ENCODE results near the gene CCL23.
A peak's percentile ranks its signal among the peaks of the same experiment; 100 is the strongest.

Gene CCL23

GRCh38 chr17:35984140-35984539 lies 33.6 kb downstream of the CCL23 start:
- H3K79me2 ChIP-seq (ENCODE audit: control insufficient read depth, insufficient read depth, low read length, poor library complexity): no peaks in the 10 kb centered on the region
- H3K4me1 ChIP-seq (ENCODE audit: control insufficient read depth in 1 of 2, insufficient read depth in 2 of 2, low read length in 2 of 2): no peaks in the 10 kb centered on the region
- H3K27me3 ChIP-seq (ENCODE audit: insufficient read depth, low read length): no peaks in the 10 kb centered on the region
- no peak overlapping the region for H4K91ac ChIP-seq (ENCODE audit: low read depth, low read length)
- no peak overlapping the region for H4K12ac ChIP-seq (ENCODE audit: low read depth, low read length)
- H3K36me3 ChIP-seq (ENCODE audit: control insufficient read depth in 1 of 2, insufficient read depth in 2 of 2, low read length in 2 of 2): no peaks in the 10 kb centered on the region
- H3K9ac ChIP-seq (ENCODE audit: low read length): no peak overlapping the region
- no CpG with 5 or more reads among the region's 6 CpGs for WGBS (ENCODE audit: extremely low coverage, insufficient coverage, insufficient read length)
- no peak overlapping the region for H2BK5ac ChIP-seq (ENCODE audit: low read depth, low read length, poor library complexity)
- no peak overlapping the region for H3K4me2 ChIP-seq (ENCODE audit: low read length)
- H3K9me3 ChIP-seq (ENCODE audit: insufficient read depth, low read depth, low read length): peaks cover 2% of the 10 kb centered on the region
- H3K23ac ChIP-seq (ENCODE audit: low read length): no peak overlapping the region
- H4K8ac ChIP-seq (ENCODE audit: low read depth, low read length): no peak overlapping the region
- no peak overlapping the region for H2BK12ac ChIP-seq (ENCODE audit: low read length)
- H3K4me3 ChIP-seq (ENCODE audit: low read depth, low read length): no peak overlapping the region
- H2AK5ac ChIP-seq (ENCODE audit: low read length): no peak overlapping the region
- DNase-seq: no peak
- no peak overlapping the region for H2AFZ ChIP-seq (ENCODE audit: insufficient read depth, low read length, poor library complexity)
- no peak overlapping the region for H3K14ac ChIP-seq (ENCODE audit: low read length)
- H3K4ac ChIP-seq (ENCODE audit: low read depth, low read length): no peak overlapping the region
- no peak overlapping the region for H3K27ac ChIP-seq (ENCODE audit: low read depth, low read length)
- no peak overlapping the region for H3K18ac ChIP-seq (ENCODE audit: low read length)
- no peak overlapping the region for H2BK120ac ChIP-seq (ENCODE audit: insufficient read depth, low read length, poor library complexity)
- no peaks in the 10 kb centered on the region for H3K79me1 ChIP-seq (ENCODE audit: low read length)

- Histone ChIP-seq H3K18ac (ENCODE audit: low read length) (no peak overlapping the region), H3K4ac (ENCODE audit: low read depth, low read length) (no peak overlapping the region), H2AK5ac (ENCODE audit: low read length) (no peak overlapping the region), H4K91ac (ENCODE audit: low read depth, low read length) (no peak overlapping the region), H3K4me1 (ENCODE audit: control insufficient read depth in 1 of 2, insufficient read depth in 2 of 2, low read length in 2 of 2) (no peaks in the 10 kb centered on the region), H2BK120ac (ENCODE audit: insufficient read depth, low read length, poor library complexity) (no peak overlapping the region), H3K27me3 (ENCODE audit: insufficient read depth, low read length) (no peaks in the 10 kb centered on the region), H3K4me3 (ENCODE audit: low read depth, low read length) (no peak overlapping the region), H3K23ac (ENCODE audit: low read length) (no peak overlapping the region), H3K14ac (ENCODE audit: low read length) (no peak overlapping the region), H3K4me2 (ENCODE audit: low read length) (no peak overlapping the region), H2BK5ac (ENCODE audit: low read depth, low read length, poor library complexity) (no peak overlapping the region), H3K79me2 (ENCODE audit: control insufficient read depth, insufficient read depth, low read length, poor library complexity) (no peaks in the 10 kb centered on the region), H2BK12ac (ENCODE audit: low read length) (no peak overlapping the region), H4K12ac (ENCODE audit: low read depth, low read length) (no peak overlapping the region), H3K27ac (ENCODE audit: low read depth, low read length) (no peak overlapping the region), H2AFZ (ENCODE audit: insufficient read depth, low read length, poor library complexity) (no peak overlapping the region), H3K79me1 (ENCODE audit: low read length) (no peaks in the 10 kb centered on the region), H3K9ac (ENCODE audit: low read length) (no peak overlapping the region), H3K9me3 (ENCODE audit: insufficient read depth, low read depth, low read length) (peaks cover 2% of the 10 kb centered on the region), H3K36me3 (ENCODE audit: control insufficient read depth in 1 of 2, insufficient read depth in 2 of 2, low read length in 2 of 2) (no peaks in the 10 kb centered on the region), H4K8ac (ENCODE audit: low read depth, low read length) (no peak overlapping the region)
- no peak for DNase-seq
- no CpG with 5 or more reads among the region's 3 CpGs for WGBS (ENCODE audit: extremely low coverage, insufficient coverage, insufficient read length)
Observed at GRCh38 chr17:35982409-35983191, 35.2 kb downstream of the CCL23 start.

- no peak overlapping the region for H3K4me3 ChIP-seq (ENCODE audit: low read depth, low read length)
- H2BK120ac ChIP-seq (ENCODE audit: insufficient read depth, low read length, poor library complexity): no peak overlapping the region
- H3K23ac ChIP-seq (ENCODE audit: low read length): no peak overlapping the region
- H3K9me3 ChIP-seq (ENCODE audit: insufficient read depth, low read depth, low read length): peaks cover 2% of the 10 kb centered on the region
- H3K4ac ChIP-seq (ENCODE audit: low read depth, low read length): no peak overlapping the region
- no peak overlapping the region for H3K27ac ChIP-seq (ENCODE audit: low read depth, low read length)
- no peak overlapping the region for H4K12ac ChIP-seq (ENCODE audit: low read depth, low read length)
- no peak overlapping the region for H4K91ac ChIP-seq (ENCODE audit: low read depth, low read length)
- H3K9ac ChIP-seq (ENCODE audit: low read length): no peak overlapping the region
- DNase-seq: no peak
- no peak overlapping the region for H3K18ac ChIP-seq (ENCODE audit: low read length)
- H2AK5ac ChIP-seq (ENCODE audit: low read length): no peak overlapping the region
- no peaks in the 10 kb centered on the region for H3K27me3 ChIP-seq (ENCODE audit: insufficient read depth, low read length)
- no peak overlapping the region for H3K4me2 ChIP-seq (ENCODE audit: low read length)
- H3K36me3 ChIP-seq (ENCODE audit: control insufficient read depth in 1 of 2, insufficient read depth in 2 of 2, low read length in 2 of 2): no peaks in the 10 kb centered on the region
- no peak overlapping the region for H4K8ac ChIP-seq (ENCODE audit: low read depth, low read length)
- H2AFZ ChIP-seq (ENCODE audit: insufficient read depth, low read length, poor library complexity): no peak overlapping the region
- H3K79me2 ChIP-seq (ENCODE audit: control insufficient read depth, insufficient read depth, low read length, poor library complexity): no peaks in the 10 kb centered on the region
- no peaks in the 10 kb centered on the region for H3K79me1 ChIP-seq (ENCODE audit: low read length)
- WGBS (ENCODE audit: extremely low coverage, insufficient coverage, insufficient read length): no CpG with 5 or more reads among the region's 4 CpGs
- no peak overlapping the region for H2BK5ac ChIP-seq (ENCODE audit: low read depth, low read length, poor library complexity)
- no peak overlapping the region for H3K14ac ChIP-seq (ENCODE audit: low read length)
- no peak overlapping the region for H2BK12ac ChIP-seq (ENCODE audit: low read length)
- H3K4me1 ChIP-seq (ENCODE audit: control insufficient read depth in 1 of 2, insufficient read depth in 2 of 2, low read length in 2 of 2): no peaks in the 10 kb centered on the region
Observed at GRCh38 chr17:35981908-35982330, 35.9 kb downstream of the CCL23 start.

- Histone ChIP-seq H4K91ac (ENCODE audit: low read depth, low read length) (no peak within 1 kb of the TSS), H3K14ac (ENCODE audit: low read length) (no peak within 1 kb of the TSS), H3K4me2 (ENCODE audit: low read length) (no peak within 1 kb of the TSS), H3K79me1 (ENCODE audit: low read length) (no peaks in the 10 kb centered on the region), H2AFZ (ENCODE audit: insufficient read depth, low read length, poor library complexity) (no peak within 1 kb of the TSS), H2BK120ac (ENCODE audit: insufficient read depth, low read length, poor library complexity) (no peak within 1 kb of the TSS), H3K27me3 (ENCODE audit: insufficient read depth, low read length) (no peaks in the 10 kb centered on the region), H3K4ac (ENCODE audit: low read depth, low read length) (no peak within 1 kb of the TSS), H3K79me2 (ENCODE audit: control insufficient read depth, insufficient read depth, low read length, poor library complexity) (no peaks in the 10 kb centered on the region), H3K23ac (ENCODE audit: low read length) (no peak within 1 kb of the TSS), H2BK5ac (ENCODE audit: low read depth, low read length, poor library complexity) (no peak within 1 kb of the TSS), H4K12ac (ENCODE audit: low read depth, low read length) (no peak within 1 kb of the TSS), H3K18ac (ENCODE audit: low read length) (no peak within 1 kb of the TSS), H3K9ac (ENCODE audit: low read length) (peak within 1 kb of the TSS; percentile 60), H2AK5ac (ENCODE audit: low read length) (no peak within 1 kb of the TSS), H3K9me3 (ENCODE audit: insufficient read depth, low read depth, low read length) (peaks cover 2% of the 10 kb centered on the region), H3K27ac (ENCODE audit: low read depth, low read length) (no peak within 1 kb of the TSS), H4K8ac (ENCODE audit: low read depth, low read length) (no peak within 1 kb of the TSS), H2BK12ac (ENCODE audit: low read length) (no peak within 1 kb of the TSS), H3K4me1 (ENCODE audit: control insufficient read depth in 1 of 2, insufficient read depth in 2 of 2, low read length in 2 of 2) (no peaks in the 10 kb centered on the region), H3K36me3 (ENCODE audit: control insufficient read depth in 1 of 2, insufficient read depth in 2 of 2, low read length in 2 of 2) (no peaks in the 10 kb centered on the region), H3K4me3 (ENCODE audit: low read depth, low read length) (no peak within 1 kb of the TSS)
- DNase-seq: no peak
- WGBS (ENCODE audit: extremely low coverage, insufficient coverage, insufficient read length): no CpG with 5 or more reads among the region's 12 CpGs
Observed at GRCh38 chr17:35981246-35981645, 36.5 kb downstream of the CCL23 start, which contains the start of gene CCL16. CCL16 (minus strand) TSS chr17:35981497; CDS start chr17:35981420, 77 bp downstream.

Data from trophoblast cell (in vitro differentiated cells and primary cell).